Chondrocyte (in vitro differentiated cells): Measurements from ENCODE around the gene PRKAR2B. TPM values are rescaled to one million over a fixed set of nuclear protein-coding genes. Genes with fewer than 3 reads are reported as not detected.

Experiments
- DNase-seq: peaks from one replicate; pipeline ENCODE4 v3.0.0; 2021; ENCODE audit warnings: mixed read lengths, low spot score
- H3K27ac Mint-ChIP-seq: one replicate; pipeline ENCODE4 v1.8.0; 2021; ENCODE audit warnings: mild to moderate bottlenecking, moderate library complexity, mixed read lengths; ENCODE audit not compliant: unreplicated experiment
- H3K27me3 Mint-ChIP-seq: 2 replicates; pipeline ENCODE4 v1.8.0; 2021; ENCODE audit warnings: low read depth, mixed read lengths
- H3K36me3 Mint-ChIP-seq: 2 replicates; pipeline ENCODE4 v1.8.0; 2021; ENCODE audit warnings: low read depth, mixed read lengths
- H3K4me1 Mint-ChIP-seq: 2 replicates; pipeline ENCODE4 v1.8.0; 2021; ENCODE audit warnings: low read depth, mild to moderate bottlenecking, mixed read lengths
- H3K4me3 Mint-ChIP-seq: one replicate; pipeline ENCODE4 v1.8.0; 2021; ENCODE audit warnings: mild to moderate bottlenecking, moderate library complexity, mixed read lengths; ENCODE audit not compliant: unreplicated experiment
- H3K9me3 Mint-ChIP-seq: 2 replicates; pipeline ENCODE4 v1.8.0; 2021; ENCODE audit warnings: low read depth, mixed read lengths
- CTCF ChIP-seq: fragments of 200-600 bp; sonication (generic); IDR thresholded peaks from 2 replicates; pipeline ENCODE4 v1.5.0; 2021; ENCODE audit warnings: antibody characterized with exemption, mild to moderate bottlenecking, moderate library complexity
- total RNA-seq: library from RNA; stranded (reverse); gene quantifications from 3 replicates; pipeline ENCODE4 v1.2.1, GENCODE V29; 2021

PRKAR2B gene
- total RNA-seq, 1 donor from 2014 or later, result 0.87 TPM

DNA sequence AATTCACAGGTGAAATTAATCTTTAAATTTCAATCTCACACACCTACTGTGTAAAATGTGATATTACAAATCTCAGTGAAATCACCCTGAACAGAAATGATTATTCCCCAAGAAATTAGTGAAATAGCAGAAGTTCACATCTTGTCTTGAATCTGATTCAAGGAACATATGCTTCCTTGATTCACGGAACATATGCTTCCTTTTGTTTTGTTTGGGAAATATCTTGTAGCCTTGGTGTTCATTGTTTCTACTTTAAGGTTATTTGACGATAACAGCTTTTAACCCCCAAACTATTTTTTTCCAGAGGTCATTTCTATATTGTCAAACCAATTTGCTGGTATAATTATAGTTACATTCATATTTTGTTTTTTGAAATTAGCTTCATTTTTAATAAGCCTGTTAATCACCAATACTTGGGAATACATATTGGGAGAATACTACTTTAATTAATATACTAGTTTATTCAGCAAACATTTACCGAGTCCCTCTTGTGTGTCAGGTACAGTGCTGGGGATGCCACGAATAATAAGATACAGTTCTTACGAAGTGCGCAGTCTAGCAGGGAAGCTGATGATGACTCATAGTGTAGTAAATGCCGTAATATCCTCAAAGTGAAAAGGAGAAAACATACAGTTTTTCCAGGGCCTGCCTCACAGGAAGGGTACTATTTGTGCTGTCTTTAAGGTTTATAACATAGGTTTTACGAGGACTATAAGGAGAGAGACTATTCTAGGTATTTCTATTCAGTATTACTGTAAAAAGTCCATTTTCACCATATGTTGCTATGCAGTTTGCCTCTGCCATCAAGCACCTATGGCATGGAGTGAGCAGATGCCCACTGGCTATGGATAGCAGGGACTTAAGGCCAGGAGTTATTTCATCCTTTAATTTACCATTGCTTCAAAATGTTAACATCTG is 32.5 kb downstream of the PRKAR2B start:
- H3K36me3 Mint-ChIP-seq, result no peaks in the 10 kb centered on the region
- H3K27me3 Mint-ChIP-seq, result no peaks in the 10 kb centered on the region
- H3K4me1 Mint-ChIP-seq, result no peaks in the 10 kb centered on the region
- no peak for TF ChIP-seq CTCF
- H3K4me3 Mint-ChIP-seq, result no peak overlapping the region
- no peak for DNase-seq
- no peaks in the 10 kb centered on the region for H3K9me3 Mint-ChIP-seq
- no peak overlapping the region for H3K27ac Mint-ChIP-seq

GRCh38 chr7:107077699-107078516 is 33.4 kb downstream of the PRKAR2B start:
- Mint-ChIP-seq H3K4me3 (no peak overlapping the region), H3K27ac (no peak overlapping the region), H3K27me3 (no peaks in the 10 kb centered on the region), H3K9me3 (no peaks in the 10 kb centered on the region), H3K4me1 (no peaks in the 10 kb centered on the region), H3K36me3 (no peaks in the 10 kb centered on the region)
- DNase-seq, result no peak
- TF ChIP-seq CTCF, result no peak

DNA sequence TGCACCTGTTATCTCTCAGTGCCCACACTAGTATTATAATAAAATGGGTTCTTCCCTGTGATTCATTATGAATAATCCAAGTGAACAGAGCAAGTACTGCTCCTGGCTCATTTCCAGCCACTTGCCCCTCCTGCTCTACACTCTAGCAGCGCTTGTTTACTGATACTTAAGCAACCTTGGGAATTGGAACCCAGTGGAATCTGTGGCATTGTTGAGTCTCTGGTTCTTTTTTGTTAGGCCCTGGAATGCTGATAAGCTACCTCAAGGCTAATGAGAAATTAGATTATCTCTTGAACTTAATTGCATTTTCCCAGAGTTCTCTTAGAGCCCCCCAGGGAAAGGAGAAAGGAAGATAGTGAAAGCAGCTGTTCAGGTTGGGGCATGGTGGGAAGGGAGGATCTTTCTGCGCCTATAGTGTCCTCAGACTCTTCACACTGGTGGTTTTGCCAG is 34.0 kb downstream of the PRKAR2B start:
- Mint-ChIP-seq H3K27ac (no peak overlapping the region), H3K4me1 (no peaks in the 10 kb centered on the region), H3K4me3 (no peak overlapping the region), H3K36me3 (no peaks in the 10 kb centered on the region), H3K27me3 (no peaks in the 10 kb centered on the region), H3K9me3 (no peaks in the 10 kb centered on the region)
- no peak for TF ChIP-seq CTCF
- no peak for DNase-seq

DNA sequence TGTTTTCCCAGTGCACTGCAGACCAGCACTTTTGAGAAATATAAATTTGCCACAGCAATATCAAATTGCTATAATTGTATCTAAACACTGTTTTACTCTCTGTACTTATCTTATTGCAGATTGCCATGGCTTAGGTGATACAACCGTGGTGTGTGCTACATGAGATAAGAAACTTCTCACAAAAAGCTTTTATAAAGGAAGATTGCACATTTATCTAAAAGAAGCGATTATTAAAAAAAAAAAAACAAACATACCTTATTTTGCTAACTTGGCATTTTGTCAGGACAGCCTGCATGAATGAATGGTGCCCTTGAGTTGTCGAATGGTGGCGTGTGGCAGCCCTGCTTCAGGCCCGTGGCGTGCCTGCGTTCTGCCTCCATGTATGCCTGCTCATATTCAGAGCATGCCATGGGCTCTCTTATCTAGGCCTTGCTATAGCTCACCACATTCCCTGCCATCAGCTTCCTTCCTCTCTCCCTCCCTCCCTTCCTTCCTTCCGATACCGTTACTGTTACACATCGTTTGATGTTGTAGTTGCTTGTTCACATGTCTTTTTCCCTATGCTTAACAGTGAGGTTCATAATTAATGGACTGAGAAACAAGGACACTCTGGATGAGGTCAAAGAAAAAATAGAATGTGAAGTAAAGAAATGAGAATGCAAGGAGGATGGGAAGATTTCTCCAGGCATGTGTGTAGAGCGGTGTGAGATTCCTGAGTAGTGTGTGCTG is 34.9 kb downstream of the PRKAR2B start:
- Mint-ChIP-seq H3K36me3 (no peaks in the 10 kb centered on the region), H3K9me3 (no peaks in the 10 kb centered on the region), H3K27ac (no peak overlapping the region), H3K4me3 (no peak overlapping the region), H3K27me3 (no peaks in the 10 kb centered on the region), H3K4me1 (no peaks in the 10 kb centered on the region)
- no peak for TF ChIP-seq CTCF
- no peak for DNase-seq

GRCh38 chr7:107080099-107080505 is 35.6 kb downstream of the PRKAR2B start:
- Mint-ChIP-seq H3K36me3 (no peaks in the 10 kb centered on the region), H3K4me3 (no peak overlapping the region), H3K27ac (peak overlapping the region; percentile 58), H3K27me3 (no peaks in the 10 kb centered on the region), H3K4me1 (no peaks in the 10 kb centered on the region), H3K9me3 (no peaks in the 10 kb centered on the region)
- no peak for TF ChIP-seq CTCF
- no peak for DNase-seq
